Measurements from ENCODE around the gene TGM3.

The TGM3 gene

DNA sequence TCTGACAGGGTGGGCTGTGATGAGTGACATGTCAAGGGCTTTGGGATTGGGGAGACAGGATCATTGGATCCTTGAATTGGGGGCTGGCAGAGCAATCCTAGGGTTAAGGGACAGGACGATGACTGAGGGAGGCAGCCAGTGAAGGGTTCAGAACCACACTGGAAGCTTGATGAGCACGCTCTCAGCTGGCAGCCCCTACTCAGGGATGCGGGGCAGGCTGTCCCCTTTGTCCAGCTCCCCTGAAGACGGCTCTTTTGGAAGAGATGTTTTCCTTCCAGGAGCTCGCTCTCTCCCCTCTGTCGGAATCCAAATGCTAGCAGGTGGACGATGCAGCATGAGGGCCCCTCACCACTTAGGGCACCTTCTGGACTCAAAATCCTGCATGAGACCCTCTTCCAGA lies 8.4 kb downstream of the TGM3 start:
- Mint-ChIP-seq H3K9me3 (no peaks in the 10 kb centered on the region), H3K4me1 (peaks cover 6% of the 10 kb centered on the region), H3K27ac (no peak overlapping the region), H3K36me3 (no peaks in the 10 kb centered on the region), H3K27me3 (no peaks in the 10 kb centered on the region), H3K4me3 (no peak overlapping the region)
- ATAC-seq (ENCODE audit: low read depth) (no peak), DNase-seq (ENCODE audit: low spot score in 2 of 2) (no peak)

DNA sequence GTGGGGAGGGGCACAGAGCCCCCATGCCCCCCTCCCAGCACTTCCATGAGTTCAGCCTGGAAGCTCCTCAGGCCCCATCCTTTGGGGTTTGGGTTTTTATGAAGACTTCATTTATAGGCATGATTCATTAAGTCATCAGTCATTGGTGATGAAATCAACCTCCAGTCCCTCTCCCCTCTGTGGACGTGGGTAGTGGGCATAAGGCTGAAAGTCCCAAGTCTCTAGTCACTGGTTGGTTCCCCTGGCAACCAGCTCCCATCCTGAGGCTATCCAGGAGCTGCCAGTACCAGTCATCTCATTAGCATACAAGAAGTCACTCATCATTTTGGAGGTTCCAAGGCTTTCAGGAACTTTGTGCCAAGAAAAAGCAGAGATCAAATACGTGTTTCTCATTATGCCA lies 9.2 kb downstream of the TGM3 start:
- Mint-ChIP-seq H3K27me3 (no peaks in the 10 kb centered on the region), H3K36me3 (no peaks in the 10 kb centered on the region), H3K9me3 (no peaks in the 10 kb centered on the region), H3K4me3 (no peak overlapping the region), H3K4me1 (peaks cover 6% of the 10 kb centered on the region), H3K27ac (no peak overlapping the region)
- ATAC-seq (ENCODE audit: low read depth) (no peak), DNase-seq (ENCODE audit: low spot score in 2 of 2) (no peak)

DNA sequence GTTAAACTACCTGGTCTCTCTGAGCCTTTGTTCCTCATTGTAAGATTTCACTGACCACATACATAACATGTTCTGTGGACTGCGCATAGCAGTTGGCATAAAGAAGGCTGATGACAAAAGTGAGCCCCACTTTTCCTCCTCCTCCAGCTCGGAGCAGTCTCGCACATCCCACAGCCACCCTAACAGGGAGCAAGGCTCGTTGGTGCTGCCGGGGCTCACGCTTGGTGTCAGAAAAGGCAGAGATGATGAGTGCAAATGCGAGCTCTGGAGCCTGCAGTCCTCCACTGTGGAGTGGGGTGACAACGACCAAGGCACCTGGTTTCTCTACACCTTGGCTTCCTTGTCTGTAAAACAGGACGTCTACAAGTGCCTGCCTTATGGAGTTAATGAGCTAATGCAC lies 9.7 kb downstream of the TGM3 start:
- DNase-seq (ENCODE audit: low spot score in 2 of 2) (no peak), ATAC-seq (ENCODE audit: low read depth) (no peak)
- peaks cover 6% of the 10 kb centered on the region for H3K4me1 Mint-ChIP-seq

DNA sequence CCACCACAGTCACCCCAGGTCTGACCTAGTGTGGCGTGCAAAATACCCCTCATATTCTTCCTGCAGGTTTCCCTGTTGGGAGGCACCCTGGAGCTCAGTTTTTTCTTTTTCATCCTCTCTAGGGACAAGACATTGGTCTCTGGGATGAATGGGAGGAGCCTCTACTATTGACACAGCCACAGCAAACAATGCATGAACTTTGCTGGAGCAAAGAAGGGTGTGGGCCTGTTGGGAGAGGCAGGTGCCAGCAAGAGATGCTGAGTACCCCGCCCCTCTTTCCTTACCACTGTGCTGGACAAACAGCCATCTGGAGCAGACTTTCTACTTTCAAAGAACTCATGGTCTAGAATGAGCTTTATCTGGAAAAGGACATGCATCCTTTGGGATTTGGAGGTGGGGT lies 10.1 kb downstream of the TGM3 start:
- Mint-ChIP-seq H3K4me1 (peaks cover 4% of the 10 kb centered on the region), H3K9me3 (no peaks in the 10 kb centered on the region), H3K27ac (no peak overlapping the region), H3K4me3 (no peak overlapping the region), H3K36me3 (no peaks in the 10 kb centered on the region), H3K27me3 (no peaks in the 10 kb centered on the region)
- no peak for ATAC-seq (ENCODE audit: low read depth)
- no peak for DNase-seq (ENCODE audit: low spot score in 2 of 2)

More for the DNA sequence above, 9.7 kb downstream of the TGM3 start:
- no peak overlapping the region for H3K27ac Mint-ChIP-seq
- H3K9me3 Mint-ChIP-seq, result no peaks in the 10 kb centered on the region
- no peak overlapping the region for H3K4me3 Mint-ChIP-seq
- no peaks in the 10 kb centered on the region for H3K36me3 Mint-ChIP-seq
- H3K27me3 Mint-ChIP-seq, result no peaks in the 10 kb centered on the region

DNA sequence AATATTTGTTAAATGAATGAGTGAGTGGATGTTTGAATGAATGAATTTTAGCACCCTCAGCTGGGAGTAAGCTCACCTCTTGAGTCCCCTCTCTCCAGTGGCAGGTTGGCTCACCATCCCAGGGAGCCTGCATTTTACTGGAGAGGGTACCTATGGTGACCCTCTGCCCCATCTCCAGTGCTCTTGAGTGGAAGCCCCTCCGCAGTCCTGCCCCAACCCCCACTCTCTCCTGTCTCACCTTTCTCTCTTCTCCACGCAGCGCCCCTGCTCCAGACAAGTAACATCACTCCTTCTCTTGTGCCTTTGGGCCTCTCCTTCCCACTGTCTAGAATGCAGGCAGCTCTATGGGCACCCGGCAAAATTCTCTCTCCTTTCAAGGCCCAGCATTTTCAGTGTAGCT lies 11.3 kb downstream of the TGM3 start:
- Mint-ChIP-seq H3K4me1 (peaks cover 2% of the 10 kb centered on the region), H3K4me3 (no peak overlapping the region), H3K27me3 (no peaks in the 10 kb centered on the region), H3K36me3 (no peaks in the 10 kb centered on the region), H3K27ac (no peak overlapping the region), H3K9me3 (no peaks in the 10 kb centered on the region)
- ATAC-seq (ENCODE audit: low read depth), result no peak
- no peak for DNase-seq (ENCODE audit: low spot score in 2 of 2)

DNA sequence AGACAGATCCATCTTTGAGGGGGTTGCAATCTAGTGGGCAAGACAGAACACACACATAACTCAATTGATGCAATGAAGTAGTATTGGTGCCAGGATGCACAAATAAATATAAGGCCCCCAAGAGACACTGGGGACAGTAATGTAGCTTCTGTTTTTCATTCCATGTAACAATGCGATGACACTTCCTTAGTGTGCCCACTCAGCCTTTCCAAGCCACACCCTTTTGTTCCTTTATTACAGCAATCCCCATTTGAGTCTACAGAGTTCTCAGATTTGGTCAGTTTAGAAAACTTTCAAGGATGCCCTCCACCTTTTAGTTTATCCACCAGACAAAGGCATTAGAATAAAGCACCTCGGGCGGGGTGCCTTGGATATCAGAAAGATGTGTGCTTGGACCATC lies 15.5 kb downstream of the TGM3 start:
- ATAC-seq (ENCODE audit: low read depth) (no peak), DNase-seq (ENCODE audit: low spot score in 2 of 2) (no peak)
- H3K27ac Mint-ChIP-seq, result no peak overlapping the region

DNA sequence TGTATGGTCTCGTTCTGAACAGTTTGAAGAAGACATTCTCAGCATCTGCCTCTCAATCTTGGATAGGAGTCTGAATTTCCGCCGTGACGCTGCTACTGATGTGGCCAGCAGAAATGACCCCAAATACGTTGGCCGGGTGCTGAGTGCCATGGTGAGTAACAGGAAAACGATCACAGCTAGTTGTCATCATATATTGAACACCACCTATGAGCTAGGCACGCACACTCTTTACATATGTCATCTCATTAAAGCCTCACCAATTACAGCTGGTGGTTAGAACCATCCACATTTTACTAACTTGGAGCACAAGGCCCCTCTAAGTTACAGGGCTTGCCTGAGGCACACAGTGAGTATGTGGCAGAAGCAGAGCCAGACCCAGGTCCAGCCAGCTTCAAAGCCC lies 17.1 kb downstream of the TGM3 start:
- Mint-ChIP-seq H3K27me3 (peaks cover 5% of the 10 kb centered on the region), H3K4me3 (no peak overlapping the region), H3K27ac (no peak overlapping the region), H3K36me3 (no peaks in the 10 kb centered on the region), H3K9me3 (no peaks in the 10 kb centered on the region), H3K4me1 (no peaks in the 10 kb centered on the region)
- ATAC-seq (ENCODE audit: low read depth) (no peak), DNase-seq (ENCODE audit: low spot score in 2 of 2) (no peak)

More for the DNA sequence above, 15.5 kb downstream of the TGM3 start:
- H3K36me3 Mint-ChIP-seq, result no peaks in the 10 kb centered on the region
- H3K27me3 Mint-ChIP-seq, result no peaks in the 10 kb centered on the region
- H3K4me3 Mint-ChIP-seq, result no peak overlapping the region
- H3K9me3 Mint-ChIP-seq, result no peaks in the 10 kb centered on the region
- H3K4me1 Mint-ChIP-seq, result no peaks in the 10 kb centered on the region

DNA sequence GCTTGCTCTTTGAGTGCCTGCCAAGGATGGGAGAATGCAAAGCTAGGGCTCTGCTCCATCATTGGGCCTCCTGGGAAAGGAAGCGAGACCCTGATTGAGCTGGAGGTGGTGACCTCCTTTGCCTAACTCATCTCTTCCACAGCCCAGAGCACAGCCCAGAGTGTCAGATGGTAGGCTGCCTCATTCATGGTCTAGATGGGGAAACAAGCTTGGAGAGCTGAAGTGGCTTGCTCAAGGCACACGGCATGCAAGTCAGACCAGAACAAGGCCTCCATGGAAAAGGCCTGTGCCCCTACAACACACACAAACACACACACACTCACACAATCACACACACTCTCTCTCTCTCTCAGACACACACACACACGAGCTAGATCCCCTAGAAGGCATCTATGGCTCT lies 17.5 kb downstream of the TGM3 start:
- Mint-ChIP-seq H3K27me3 (peaks cover 5% of the 10 kb centered on the region), H3K4me3 (no peak overlapping the region), H3K4me1 (no peaks in the 10 kb centered on the region), H3K27ac (no peak overlapping the region), H3K9me3 (no peaks in the 10 kb centered on the region), H3K36me3 (no peaks in the 10 kb centered on the region)
- DNase-seq (ENCODE audit: low spot score in 2 of 2) (no peak), ATAC-seq (ENCODE audit: low read depth) (no peak)

DNA sequence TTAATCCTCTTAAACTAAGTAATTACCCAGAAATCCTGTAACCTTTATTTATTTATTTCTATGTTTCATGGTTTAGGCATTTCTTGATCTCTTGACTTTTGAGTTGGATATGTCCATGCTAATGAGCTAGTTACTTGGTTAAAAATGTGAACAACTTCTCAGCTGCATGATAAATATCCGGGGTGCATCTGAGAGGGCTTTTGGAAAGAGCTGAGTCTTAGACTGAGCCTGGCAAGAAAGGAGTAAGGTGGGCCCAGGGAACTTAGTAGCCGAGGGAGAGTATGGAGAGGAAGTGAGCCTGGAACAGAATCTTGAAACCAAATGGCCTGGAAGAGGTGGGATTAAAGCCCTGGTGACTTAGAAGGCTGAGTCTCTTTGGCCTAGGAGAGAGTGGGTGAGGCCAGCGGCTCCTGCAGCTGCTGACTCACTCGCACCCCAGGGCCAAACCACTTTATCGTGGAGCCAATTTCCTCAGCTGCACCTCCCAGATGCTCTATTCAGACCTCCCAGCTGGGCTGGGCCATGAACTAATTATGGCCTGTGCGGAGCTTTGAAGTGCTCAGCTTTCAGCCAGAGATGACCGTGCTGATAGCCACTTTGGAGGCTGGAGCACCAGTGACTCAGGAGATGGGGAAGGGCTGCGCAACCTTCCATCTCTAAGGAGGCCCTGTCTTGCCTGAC lies 19.1 kb downstream of the TGM3 start:
- Mint-ChIP-seq H3K4me1 (no peaks in the 10 kb centered on the region), H3K9me3 (peaks cover 4% of the 10 kb centered on the region), H3K36me3 (no peaks in the 10 kb centered on the region), H3K27me3 (peaks cover 7% of the 10 kb centered on the region), H3K27ac (no peak overlapping the region), H3K4me3 (no peak overlapping the region)
- no peak for ATAC-seq (ENCODE audit: low read depth)
- DNase-seq (ENCODE audit: low spot score in 2 of 2), result no peak

DNA sequence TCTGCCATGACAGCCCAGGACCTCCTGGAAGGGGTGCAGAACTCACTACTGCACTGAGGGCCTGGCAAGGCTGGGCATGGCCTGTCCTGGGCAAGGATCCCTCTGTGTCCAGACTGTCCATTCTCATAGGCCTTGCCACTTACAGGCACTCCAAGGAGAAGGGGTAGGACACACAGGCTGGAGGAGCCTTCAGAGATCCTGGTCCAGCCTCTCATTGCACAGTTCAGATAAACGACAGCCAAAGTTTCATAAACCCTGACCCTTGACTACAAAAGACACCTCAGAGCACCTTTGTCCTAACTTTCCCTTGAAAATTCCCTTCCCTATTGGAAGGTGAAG lies 19.6 kb downstream of the TGM3 start:
- H3K4me1 Mint-ChIP-seq, result no peaks in the 10 kb centered on the region
- H3K27me3 Mint-ChIP-seq, result peaks cover 7% of the 10 kb centered on the region
- no peak for DNase-seq (ENCODE audit: low spot score in 2 of 2)
- no peak overlapping the region for H3K4me3 Mint-ChIP-seq
- peaks cover 4% of the 10 kb centered on the region for H3K9me3 Mint-ChIP-seq
- ATAC-seq (ENCODE audit: low read depth), result no peak
- no peaks in the 10 kb centered on the region for H3K36me3 Mint-ChIP-seq
- no peak overlapping the region for H3K27ac Mint-ChIP-seq

DNA sequence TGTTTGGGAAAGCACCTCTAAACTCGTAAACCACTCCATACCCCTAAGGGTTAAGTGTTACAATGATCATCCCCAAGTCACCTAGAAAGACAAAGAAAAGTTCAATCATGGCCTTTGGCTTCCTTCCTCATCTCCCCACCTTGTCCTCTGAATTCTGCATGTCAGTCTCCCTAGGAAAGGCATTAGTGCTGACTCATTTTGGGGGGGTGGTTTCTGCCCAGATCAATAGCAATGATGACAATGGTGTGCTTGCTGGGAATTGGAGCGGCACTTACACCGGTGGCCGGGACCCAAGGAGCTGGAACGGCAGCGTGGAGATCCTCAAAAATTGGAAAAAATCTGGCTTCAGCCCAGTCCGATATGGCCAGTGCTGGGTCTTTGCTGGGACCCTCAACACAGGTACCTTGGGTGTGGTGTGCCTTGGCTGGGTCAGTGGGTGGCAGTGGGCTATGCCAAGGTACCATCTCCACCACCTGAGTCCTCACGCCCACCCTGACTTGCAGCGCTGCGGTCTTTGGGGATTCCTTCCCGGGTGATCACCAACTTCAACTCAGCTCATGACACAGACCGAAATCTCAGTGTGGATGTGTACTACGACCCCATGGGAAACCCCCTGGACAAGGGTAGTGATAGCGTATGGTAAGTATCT lies 21.2 kb downstream of the TGM3 start:
- peaks cover 7% of the 10 kb centered on the region for H3K27me3 Mint-ChIP-seq
- no peak overlapping the region for H3K4me3 Mint-ChIP-seq
- peaks cover 4% of the 10 kb centered on the region for H3K9me3 Mint-ChIP-seq
- H3K27ac Mint-ChIP-seq, result no peak overlapping the region
- H3K36me3 Mint-ChIP-seq, result no peaks in the 10 kb centered on the region
- ATAC-seq (ENCODE audit: low read depth) (no peak), DNase-seq (ENCODE audit: low spot score in 2 of 2) (no peak)
- H3K4me1 Mint-ChIP-seq, result no peaks in the 10 kb centered on the region

DNA sequence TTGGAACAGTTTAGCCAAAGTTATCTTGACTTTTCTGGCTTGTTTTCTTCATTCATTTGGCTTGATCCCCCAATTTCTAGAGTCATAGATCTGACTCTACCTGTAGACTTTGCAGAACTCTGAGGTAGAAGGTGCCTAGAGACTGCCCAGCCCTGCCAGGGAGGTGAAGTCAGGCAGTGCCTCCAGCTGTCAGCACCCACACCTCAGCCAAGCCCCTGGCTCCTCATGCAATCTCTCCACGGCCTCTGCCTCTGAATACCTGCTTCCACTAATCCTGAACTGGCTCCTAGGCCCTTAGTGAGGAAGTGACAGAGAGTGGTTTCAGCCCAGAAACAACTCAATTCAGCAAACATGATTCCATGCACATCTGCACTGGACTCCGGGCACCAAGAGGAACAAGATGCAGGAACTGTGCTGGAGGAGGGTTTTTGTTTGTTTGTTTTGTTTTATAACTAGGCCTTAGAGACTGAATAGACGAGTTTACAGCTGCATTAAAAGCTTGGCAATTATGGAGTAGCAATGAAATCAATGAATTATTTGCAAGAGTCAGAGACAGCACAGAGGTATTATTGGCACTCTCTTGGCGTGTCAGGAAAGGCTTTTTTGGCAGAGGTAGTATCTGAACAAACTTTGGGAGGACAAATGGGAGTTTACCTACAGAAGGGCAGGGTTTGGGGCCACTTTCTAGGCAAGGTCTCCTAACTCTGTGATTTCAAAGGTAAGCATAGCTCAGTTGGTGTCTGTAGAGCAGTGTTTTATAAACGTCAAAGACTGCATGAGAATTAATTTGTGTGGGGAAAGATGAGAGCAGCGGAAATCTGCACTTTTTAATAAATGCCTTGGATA lies 25.2 kb downstream of the TGM3 start:
- no peak overlapping the region for H3K27ac Mint-ChIP-seq
- no peak for DNase-seq (ENCODE audit: low spot score in 2 of 2)
- no peaks in the 10 kb centered on the region for H3K4me1 Mint-ChIP-seq
- no peak for ATAC-seq (ENCODE audit: low read depth)
- H3K36me3 Mint-ChIP-seq, result no peaks in the 10 kb centered on the region
- peaks cover 9% of the 10 kb centered on the region for H3K27me3 Mint-ChIP-seq
- no peak overlapping the region for H3K4me3 Mint-ChIP-seq
- H3K9me3 Mint-ChIP-seq, result peaks cover 4% of the 10 kb centered on the region

DNA sequence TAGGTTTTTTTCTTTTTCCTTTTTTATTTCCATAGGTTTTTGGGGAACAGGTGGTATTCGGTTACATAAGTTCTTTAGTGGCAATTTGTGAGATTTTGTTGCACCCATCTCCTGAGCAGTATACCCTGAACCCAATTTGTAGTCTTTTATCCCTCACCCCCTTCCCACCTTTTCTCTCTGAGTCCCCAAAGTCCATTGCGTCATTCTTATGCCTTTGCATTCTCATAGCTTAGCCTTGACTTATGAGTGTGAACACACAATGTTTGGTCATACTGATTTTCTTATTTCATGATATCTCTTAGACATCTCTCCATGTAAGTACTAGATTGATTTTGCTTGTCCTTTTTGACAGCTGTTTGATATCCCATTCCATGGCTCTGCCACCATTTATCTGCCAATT lies 27.2 kb downstream of the TGM3 start:
- Mint-ChIP-seq H3K9me3 (peaks cover 4% of the 10 kb centered on the region), H3K27ac (no peak overlapping the region), H3K27me3 (peaks cover 11% of the 10 kb centered on the region), H3K36me3 (no peaks in the 10 kb centered on the region), H3K4me1 (no peaks in the 10 kb centered on the region), H3K4me3 (no peak overlapping the region)
- no peak for ATAC-seq (ENCODE audit: low read depth)
- no peak for DNase-seq (ENCODE audit: low spot score in 2 of 2)

DNA sequence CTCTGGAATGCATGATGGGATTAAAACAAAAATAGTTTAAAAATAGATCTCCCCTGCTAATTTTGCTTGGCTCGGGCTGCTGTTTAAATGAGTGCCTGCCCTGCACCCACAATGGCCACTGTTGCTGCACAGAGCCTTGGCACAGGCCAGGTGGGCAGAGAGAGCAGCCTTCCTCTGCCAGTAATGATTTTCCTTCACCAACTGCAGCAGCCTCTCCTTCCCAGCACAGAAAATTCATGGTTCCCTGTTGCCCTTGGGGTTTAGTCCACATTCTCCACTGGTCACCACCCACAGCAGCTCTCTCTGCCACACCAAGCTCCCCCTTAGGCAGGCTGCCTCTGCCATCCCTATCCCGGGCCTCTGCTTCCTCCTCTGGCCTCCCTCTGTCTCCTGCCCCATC lies 30.2 kb downstream of the TGM3 start:
- Mint-ChIP-seq H3K9me3 (no peaks in the 10 kb centered on the region), H3K4me3 (no peak overlapping the region), H3K27me3 (peaks cover 9% of the 10 kb centered on the region), H3K27ac (no peak overlapping the region), H3K36me3 (no peaks in the 10 kb centered on the region), H3K4me1 (no peaks in the 10 kb centered on the region)
- ATAC-seq (ENCODE audit: low read depth) (no peak), DNase-seq (ENCODE audit: low spot score in 2 of 2) (no peak)

Measured in memory B cell (primary cell).